GM12878 (cell line): ENCODE measurements around the gene OR52N1. TPM values are rescaled to one million over a fixed set of nuclear protein-coding genes. Genes with fewer than 3 reads are reported as not detected.

Experiments used
- CHD2 ChIP-seq: IDR thresholded peaks from 2 replicates; pipeline ENCODE4 v1.6.1; 2011; ENCODE audit warnings: low read depth, low read length, improper control_type of control experiment, borderline replicate concordance
- DPF2 ChIP-seq: fragments of 450-650 bp; IDR thresholded peaks from 2 replicates; pipeline ENCODE4 v1.6.1; 2017; ENCODE audit warnings: mild to moderate bottlenecking
- HDAC6 ChIP-seq: fragments of 200-600 bp; sonication (generic); IDR thresholded peaks from one replicate; pipeline ENCODE4 v1.8.0; 2017; ENCODE audit warnings: antibody characterized with exemption; ENCODE audit not compliant: unreplicated experiment
- HDGF ChIP-seq: fragments of 450-650 bp; IDR thresholded peaks from 2 replicates; pipeline ENCODE4 v1.6.1; 2016; ENCODE audit warnings: antibody characterized with exemption
- IKZF2 ChIP-seq, 2 experiments: fragments of 450-650 bp; IDR thresholded peaks; 2 replicates each; pipeline ENCODE4 v1.6.1; 2017; ENCODE audit warnings: mild to moderate bottlenecking in 2 of 2, moderate library complexity in 2 of 2
- POLR2A ChIP-seq: IDR thresholded peaks from 2 replicates; pipeline ENCODE4 v1.6.1; 2011; ENCODE audit warnings: low read depth, mild to moderate bottlenecking, low read length
- RCOR1 ChIP-seq: conservative IDR thresholded peaks from 2 replicates; pipeline ENCODE4 v1.6.1; 2012; ENCODE audit warnings: low read depth, low read length, improper control_type of control experiment
- SMARCA5 ChIP-seq: fragments of 450-650 bp; IDR thresholded peaks from 2 replicates; pipeline ENCODE4 v1.6.1; 2017; ENCODE audit warnings: mild to moderate bottlenecking
- SMC3 ChIP-seq: IDR thresholded peaks from 2 replicates; pipeline ENCODE4 v1.6.1; 2011; ENCODE audit warnings: low read length, improper control_type of control experiment, borderline replicate concordance
- SP1 ChIP-seq: IDR thresholded peaks from one replicate; pipeline ENCODE4 v1.6.1; 2011; ENCODE audit warnings: low read depth, low read length
- YY1 ChIP-seq: IDR thresholded peaks from 2 replicates; pipeline ENCODE4 v1.6.1; 2011; ENCODE audit warnings: low read depth, mild to moderate bottlenecking, low read length
- ZNF207 ChIP-seq: fragments of 450-650 bp; IDR thresholded peaks from 2 replicates; pipeline ENCODE4 v1.6.1; 2014; ENCODE audit warnings: antibody characterized with exemption, mild to moderate bottlenecking, borderline replicate concordance
- polyA plus RNA-seq, 11 experiments: library from polyadenylated mRNA; depleted of rRNA in 4 of 11; unstranded in 6 of 11; stranded (reverse) in 5 of 11; fragments of >200 nt; fragmentation: Nextera tagmentation in 4 of 11; fragmentation: Illumina TruSeq in 1 of 11; extraction: Ambion mirVana in 4 of 11; extraction: Trizol in 1 of 11; gene quantifications; 1 replicate in 1 of 11; 2 replicates in 10 of 11; pipeline versions ENCODE4 v1.2.1 to v1.2.3, GENCODE V29; 2011 to 2016; ENCODE audit warnings: inconsistent platforms in 2 of 11, missing spikeins in 2 of 11, low read depth in 1 of 11
- total RNA-seq, 4 experiments: library from RNA; depleted of rRNA in 3 of 4; stranded (reverse); fragments of >200 nt in 3 of 4; fragmentation: Illumina TruSeq in 1 of 4; extraction: Trizol in 1 of 4; gene quantifications; 2 replicates each; pipeline versions ENCODE4 v1.2.1 to v1.2.3, GENCODE V29; 2013 to 2021
- TF ChIP-seq, protein P1 (sequence below): IDR thresholded peaks from 2 replicates; pipeline ENCODE4 v1.6.1; 2012; ENCODE audit warnings: low read depth, low read length, improper control_type of control experiment
- TF ChIP-seq, protein P2 (sequence below): fragments of 450-650 bp; IDR thresholded peaks from 2 replicates; pipeline ENCODE4 v1.6.1; 2017; ENCODE audit warnings: mild to moderate bottlenecking, moderate library complexity
- TF ChIP-seq, protein P3 (sequence below): IDR thresholded peaks from 2 replicates; pipeline ENCODE4 v1.6.1; 2012; ENCODE audit warnings: improper control_type of control experiment, low read depth, low read length; ENCODE audit not compliant: insufficient replicate concordance
- TF ChIP-seq, protein P4 (sequence below): fragments of 450-650 bp; IDR thresholded peaks from 2 replicates; pipeline ENCODE4 v1.6.1; 2017; ENCODE audit warnings: mild to moderate bottlenecking, low read depth, inconsistent platforms; ENCODE audit not compliant: poor library complexity, severe bottlenecking
- TF ChIP-seq, protein P5 (sequence below): IDR thresholded peaks from 2 replicates; pipeline ENCODE4 v1.6.1; 2012; ENCODE audit warnings: low read depth, low read length, improper control_type of control experiment

OR52N1 gene
- total and polyA plus RNA-seq, 10 of the 15 experiments (the other 5 are each of a cell fraction or from before 2014, with no cell fraction given): 0.04 TPM; not detected in 9

DNA sequence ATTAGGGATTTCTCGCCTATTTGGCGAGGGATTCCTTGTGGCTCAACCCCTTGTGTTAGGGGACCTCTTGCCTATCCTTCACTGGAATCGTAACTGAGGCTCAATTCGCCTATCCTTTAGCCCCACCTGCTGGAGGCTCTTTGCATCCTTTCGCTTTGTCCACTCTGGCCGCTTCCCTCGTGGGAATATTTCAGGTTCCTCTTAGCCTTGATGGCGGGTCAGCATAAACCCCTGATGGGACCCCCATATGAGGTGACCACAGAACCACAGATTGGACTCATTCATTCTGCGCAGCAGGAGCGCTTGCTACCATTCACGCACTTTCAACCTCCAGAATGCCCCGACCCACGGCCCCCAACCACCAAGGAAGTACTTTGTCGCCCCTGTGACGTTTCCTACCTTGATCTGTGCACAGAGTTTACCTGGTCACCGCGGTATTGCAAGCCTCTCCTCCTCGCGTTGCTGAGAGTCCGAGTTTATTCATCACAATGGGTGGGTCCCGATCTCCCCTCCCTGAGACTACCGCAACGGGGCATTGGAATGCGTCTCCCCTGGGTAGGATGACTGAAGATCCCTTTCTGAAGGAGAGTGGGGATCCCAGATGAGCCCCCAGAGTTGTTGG is 17.5 kb upstream of the OR52N1 start, which contains the start of gene OR52N2 (continued):
- peak; percentile 87 for TF ChIP-seq SMC3
- TF ChIP-seq HDGF: 0 out of 2 replicates have a peak, but pooled peaks have one; percentile 25
- TF ChIP-seq, protein P1, sequence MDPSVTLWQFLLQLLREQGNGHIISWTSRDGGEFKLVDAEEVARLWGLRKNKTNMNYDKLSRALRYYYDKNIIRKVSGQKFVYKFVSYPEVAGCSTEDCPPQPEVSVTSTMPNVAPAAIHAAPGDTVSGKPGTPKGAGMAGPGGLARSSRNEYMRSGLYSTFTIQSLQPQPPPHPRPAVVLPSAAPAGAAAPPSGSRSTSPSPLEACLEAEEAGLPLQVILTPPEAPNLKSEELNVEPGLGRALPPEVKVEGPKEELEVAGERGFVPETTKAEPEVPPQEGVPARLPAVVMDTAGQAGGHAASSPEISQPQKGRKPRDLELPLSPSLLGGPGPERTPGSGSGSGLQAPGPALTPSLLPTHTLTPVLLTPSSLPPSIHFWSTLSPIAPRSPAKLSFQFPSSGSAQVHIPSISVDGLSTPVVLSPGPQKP: no peak
- TF ChIP-seq, protein P2, sequence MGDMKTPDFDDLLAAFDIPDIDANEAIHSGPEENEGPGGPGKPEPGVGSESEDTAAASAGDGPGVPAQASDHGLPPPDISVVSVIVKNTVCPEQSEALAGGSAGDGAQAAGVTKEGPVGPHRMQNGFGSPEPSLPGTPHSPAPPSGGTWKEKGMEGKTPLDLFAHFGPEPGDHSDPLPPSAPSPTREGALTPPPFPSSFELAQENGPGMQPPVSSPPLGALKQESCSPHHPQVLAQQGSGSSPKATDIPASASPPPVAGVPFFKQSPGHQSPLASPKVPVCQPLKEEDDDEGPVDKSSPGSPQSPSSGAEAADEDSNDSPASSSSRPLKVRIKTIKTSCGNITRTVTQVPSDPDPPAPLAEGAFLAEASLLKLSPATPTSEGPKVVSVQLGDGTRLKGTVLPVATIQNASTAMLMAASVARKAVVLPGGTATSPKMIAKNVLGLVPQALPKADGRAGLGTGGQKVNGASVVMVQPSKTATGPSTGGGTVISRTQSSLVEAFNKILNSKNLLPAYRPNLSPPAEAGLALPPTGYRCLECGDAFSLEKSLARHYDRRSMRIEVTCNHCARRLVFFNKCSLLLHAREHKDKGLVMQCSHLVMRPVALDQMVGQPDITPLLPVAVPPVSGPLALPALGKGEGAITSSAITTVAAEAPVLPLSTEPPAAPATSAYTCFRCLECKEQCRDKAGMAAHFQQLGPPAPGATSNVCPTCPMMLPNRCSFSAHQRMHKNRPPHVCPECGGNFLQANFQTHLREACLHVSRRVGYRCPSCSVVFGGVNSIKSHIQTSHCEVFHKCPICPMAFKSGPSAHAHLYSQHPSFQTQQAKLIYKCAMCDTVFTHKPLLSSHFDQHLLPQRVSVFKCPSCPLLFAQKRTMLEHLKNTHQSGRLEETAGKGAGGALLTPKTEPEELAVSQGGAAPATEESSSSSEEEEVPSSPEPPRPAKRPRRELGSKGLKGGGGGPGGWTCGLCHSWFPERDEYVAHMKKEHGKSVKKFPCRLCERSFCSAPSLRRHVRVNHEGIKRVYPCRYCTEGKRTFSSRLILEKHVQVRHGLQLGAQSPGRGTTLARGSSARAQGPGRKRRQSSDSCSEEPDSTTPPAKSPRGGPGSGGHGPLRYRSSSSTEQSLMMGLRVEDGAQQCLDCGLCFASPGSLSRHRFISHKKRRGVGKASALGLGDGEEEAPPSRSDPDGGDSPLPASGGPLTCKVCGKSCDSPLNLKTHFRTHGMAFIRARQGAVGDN: no peak
- TF ChIP-seq, protein P3, sequence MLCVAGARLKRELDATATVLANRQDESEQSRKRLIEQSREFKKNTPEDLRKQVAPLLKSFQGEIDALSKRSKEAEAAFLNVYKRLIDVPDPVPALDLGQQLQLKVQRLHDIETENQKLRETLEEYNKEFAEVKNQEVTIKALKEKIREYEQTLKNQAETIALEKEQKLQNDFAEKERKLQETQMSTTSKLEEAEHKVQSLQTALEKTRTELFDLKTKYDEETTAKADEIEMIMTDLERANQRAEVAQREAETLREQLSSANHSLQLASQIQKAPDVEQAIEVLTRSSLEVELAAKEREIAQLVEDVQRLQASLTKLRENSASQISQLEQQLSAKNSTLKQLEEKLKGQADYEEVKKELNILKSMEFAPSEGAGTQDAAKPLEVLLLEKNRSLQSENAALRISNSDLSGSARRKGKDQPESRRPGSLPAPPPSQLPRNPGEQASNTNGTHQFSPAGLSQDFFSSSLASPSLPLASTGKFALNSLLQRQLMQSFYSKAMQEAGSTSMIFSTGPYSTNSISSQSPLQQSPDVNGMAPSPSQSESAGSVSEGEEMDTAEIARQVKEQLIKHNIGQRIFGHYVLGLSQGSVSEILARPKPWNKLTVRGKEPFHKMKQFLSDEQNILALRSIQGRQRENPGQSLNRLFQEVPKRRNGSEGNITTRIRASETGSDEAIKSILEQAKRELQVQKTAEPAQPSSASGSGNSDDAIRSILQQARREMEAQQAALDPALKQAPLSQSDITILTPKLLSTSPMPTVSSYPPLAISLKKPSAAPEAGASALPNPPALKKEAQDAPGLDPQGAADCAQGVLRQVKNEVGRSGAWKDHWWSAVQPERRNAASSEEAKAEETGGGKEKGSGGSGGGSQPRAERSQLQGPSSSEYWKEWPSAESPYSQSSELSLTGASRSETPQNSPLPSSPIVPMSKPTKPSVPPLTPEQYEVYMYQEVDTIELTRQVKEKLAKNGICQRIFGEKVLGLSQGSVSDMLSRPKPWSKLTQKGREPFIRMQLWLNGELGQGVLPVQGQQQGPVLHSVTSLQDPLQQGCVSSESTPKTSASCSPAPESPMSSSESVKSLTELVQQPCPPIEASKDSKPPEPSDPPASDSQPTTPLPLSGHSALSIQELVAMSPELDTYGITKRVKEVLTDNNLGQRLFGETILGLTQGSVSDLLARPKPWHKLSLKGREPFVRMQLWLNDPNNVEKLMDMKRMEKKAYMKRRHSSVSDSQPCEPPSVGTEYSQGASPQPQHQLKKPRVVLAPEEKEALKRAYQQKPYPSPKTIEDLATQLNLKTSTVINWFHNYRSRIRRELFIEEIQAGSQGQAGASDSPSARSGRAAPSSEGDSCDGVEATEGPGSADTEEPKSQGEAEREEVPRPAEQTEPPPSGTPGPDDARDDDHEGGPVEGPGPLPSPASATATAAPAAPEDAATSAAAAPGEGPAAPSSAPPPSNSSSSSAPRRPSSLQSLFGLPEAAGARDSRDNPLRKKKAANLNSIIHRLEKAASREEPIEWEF: no peak
- TF ChIP-seq SMARCA5: peak; percentile 47; the same call in 1 of the 2 replicates
- TF ChIP-seq POLR2A: no peak
- peak in 1 of 2 experiments; percentile 24; a peak in 1 of 4 replicates for TF ChIP-seq IKZF2 (IDR thresholded peaks at IDR 0.05)
- TF ChIP-seq ZNF207: 0 out of 2 replicates have a peak, but pooled peaks have one; percentile 63
- TF ChIP-seq DPF2: no peak
- 0 out of 2 replicates have a peak, but pooled peaks have one; percentile 43 for TF ChIP-seq YY1
- no peak for TF ChIP-seq RCOR1
- TF ChIP-seq HDAC6: no peak
- TF ChIP-seq, protein P4, sequence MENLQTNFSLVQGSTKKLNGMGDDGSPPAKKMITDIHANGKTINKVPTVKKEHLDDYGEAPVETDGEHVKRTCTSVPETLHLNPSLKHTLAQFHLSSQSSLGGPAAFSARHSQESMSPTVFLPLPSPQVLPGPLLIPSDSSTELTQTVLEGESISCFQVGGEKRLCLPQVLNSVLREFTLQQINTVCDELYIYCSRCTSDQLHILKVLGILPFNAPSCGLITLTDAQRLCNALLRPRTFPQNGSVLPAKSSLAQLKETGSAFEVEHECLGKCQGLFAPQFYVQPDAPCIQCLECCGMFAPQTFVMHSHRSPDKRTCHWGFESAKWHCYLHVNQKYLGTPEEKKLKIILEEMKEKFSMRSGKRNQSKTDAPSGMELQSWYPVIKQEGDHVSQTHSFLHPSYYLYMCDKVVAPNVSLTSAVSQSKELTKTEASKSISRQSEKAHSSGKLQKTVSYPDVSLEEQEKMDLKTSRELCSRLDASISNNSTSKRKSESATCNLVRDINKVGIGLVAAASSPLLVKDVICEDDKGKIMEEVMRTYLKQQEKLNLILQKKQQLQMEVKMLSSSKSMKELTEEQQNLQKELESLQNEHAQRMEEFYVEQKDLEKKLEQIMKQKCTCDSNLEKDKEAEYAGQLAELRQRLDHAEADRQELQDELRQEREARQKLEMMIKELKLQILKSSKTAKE: peak; percentile 56
- TF ChIP-seq SP1: no peak
- TF ChIP-seq, protein P5, sequence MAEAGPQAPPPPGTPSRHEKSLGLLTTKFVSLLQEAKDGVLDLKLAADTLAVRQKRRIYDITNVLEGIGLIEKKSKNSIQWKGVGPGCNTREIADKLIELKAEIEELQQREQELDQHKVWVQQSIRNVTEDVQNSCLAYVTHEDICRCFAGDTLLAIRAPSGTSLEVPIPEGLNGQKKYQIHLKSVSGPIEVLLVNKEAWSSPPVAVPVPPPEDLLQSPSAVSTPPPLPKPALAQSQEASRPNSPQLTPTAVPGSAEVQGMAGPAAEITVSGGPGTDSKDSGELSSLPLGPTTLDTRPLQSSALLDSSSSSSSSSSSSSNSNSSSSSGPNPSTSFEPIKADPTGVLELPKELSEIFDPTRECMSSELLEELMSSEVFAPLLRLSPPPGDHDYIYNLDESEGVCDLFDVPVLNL: no peak
- TF ChIP-seq CHD2: no peak
